Measurements from ENCODE around the gene PDSS2. TPM values are rescaled to one million over a fixed set of nuclear protein-coding genes. Genes with fewer than 3 reads are reported as not detected.

Gene PDSS2
- total and polyA plus RNA-seq, 12 donors, result 6.4 to 39.8 (median 27.6) TPM

- Histone ChIP-seq H3K4me3 (no peak overlapping the region), H3K27me3 (no peaks in the 10 kb centered on the region), H3K4me1 (replicated peaks in 1 of 2) (no peaks in the 10 kb centered on the region), H3K36me3 (replicated peaks in 1 of 2) (no peaks in the 10 kb centered on the region), H3K27ac (no peak overlapping the region), H3K9me3 (replicated peaks in 1 of 3) (no peaks in the 10 kb centered on the region)
- TF ChIP-seq POLR2A (IDR thresholded peaks at IDR 0.05), result no peak
- TF ChIP-seq CTCF (IDR thresholded peaks at IDR 0.05), result no peak
- DNase-seq, result no peak
- intact Hi-C loops (cut with DNase I), result no loop called here
- 98 to 100% (median 98%) methylated on average over 2 of the region's 2 CpGs for WGBS, 4 donors
Measured at GRCh38 chr6:107221519-107221918, 237.8 kb downstream of the PDSS2 start.

GRCh38 chr6:107219851-107220250 is 239.5 kb downstream of the PDSS2 start:
- intact Hi-C loops (cut with DNase I), result no loop called here
- no peaks in the 10 kb centered on the region for H3K27me3 ChIP-seq
- no peak overlapping the region for H3K4me3 ChIP-seq
- WGBS, 4 donors, result 95 to 99% (median 98%) methylated on average over 4 of the region's 4 CpGs
- H3K9me3 ChIP-seq (replicated peaks in 1 of 3), result no peaks in the 10 kb centered on the region
- H3K27ac ChIP-seq, result no peak overlapping the region
- TF ChIP-seq CTCF (IDR thresholded peaks at IDR 0.05) (no peak), POLR2A (IDR thresholded peaks at IDR 0.05) (no peak)
- no peaks in the 10 kb centered on the region for H3K4me1 ChIP-seq (replicated peaks in 1 of 2)
- H3K36me3 ChIP-seq (replicated peaks in 1 of 2), result no peaks in the 10 kb centered on the region
- DNase-seq, result no peak

- 50 to 67% (median 57%) methylated on average over 2 of the region's 2 CpGs for WGBS, 4 donors
- Histone ChIP-seq H3K9me3 (replicated peaks in 1 of 3) (no peaks in the 10 kb centered on the region), H3K36me3 (replicated peaks in 1 of 2) (no peaks in the 10 kb centered on the region), H3K27me3 (no peaks in the 10 kb centered on the region), H3K4me3 (no peak overlapping the region), H3K4me1 (replicated peaks in 1 of 2) (no peaks in the 10 kb centered on the region), H3K27ac (no peak overlapping the region)
- TF ChIP-seq CTCF (IDR thresholded peaks at IDR 0.05), result no peak
- TF ChIP-seq POLR2A (IDR thresholded peaks at IDR 0.05), result no peak
- intact Hi-C loops (cut with DNase I), result no loop called here
- no peak for DNase-seq
Measured at GRCh38 chr6:107218142-107218541, 241.2 kb downstream of the PDSS2 start.

GRCh38 chr6:107217248-107217647 is 242.1 kb downstream of the PDSS2 start:
- TF ChIP-seq POLR2A (IDR thresholded peaks at IDR 0.05) (no peak), CTCF (IDR thresholded peaks at IDR 0.05) (no peak)
- Histone ChIP-seq H3K27me3 (no peaks in the 10 kb centered on the region), H3K4me1 (replicated peaks in 1 of 2) (no peaks in the 10 kb centered on the region), H3K27ac (no peak overlapping the region), H3K36me3 (replicated peaks in 1 of 2) (no peaks in the 10 kb centered on the region), H3K4me3 (no peak overlapping the region), H3K9me3 (replicated peaks in 1 of 3) (no peaks in the 10 kb centered on the region)
- DNase-seq, result no peak
- intact Hi-C loops (cut with DNase I), result no loop called here
